Caco-2 (cell line): ENCODE data around the gene RPL15. TPM values are rescaled to one million over a fixed set of nuclear protein-coding genes. Genes with fewer than 3 reads are reported as not detected.

Experiments
- BruUV-seq: library from RNA; stranded (reverse); fragments of 400-500 nt; replicated peaks from 2 replicates; lab custom pipeline; 2021; lab: Mats Ljungman, UMichigan
- CTCF ChIA-PET: fragments of 300-600 bp; sonication (Branson Sonifier 250); formaldehyde crosslinking; loops from one replicate; lab custom pipeline; 2022; ENCODE audit warnings: antibody characterized with exemption; lab: Charles Lee
- POLR2A ChIA-PET: fragments of 300-600 bp; sonication (Branson Sonifier 250); formaldehyde crosslinking; loops from one replicate; lab custom pipeline; 2022; ENCODE audit warnings: antibody characterized with exemption; lab: Charles Lee
- DNase-seq, 2 experiments: peaks; one replicate each; pipeline versions ENCODE4 v3.0.0 to v3.0.0-alpha.2; 2020 to 2022
- H3K27me3 ChIP-seq: replicated peaks from 2 replicates; pipeline ENCODE4 v1.6.0; 2011; ENCODE audit warnings: low read length; ENCODE audit not compliant: control insufficient read depth, insufficient read depth
- H3K36me3 ChIP-seq: 2 replicates; pipeline ENCODE4 v1.5.1; 2011; ENCODE audit warnings: low read length; ENCODE audit not compliant: control insufficient read depth, insufficient read depth
- H3K4me1 ChIP-seq: fragments of 250-450 bp; sonication (Bioruptor Pico); 2 replicates; pipeline ENCODE4 v1.5.1; 2020; ENCODE audit warnings: mild to moderate bottlenecking
- H3K4me3 ChIP-seq: 2 replicates; pipeline ENCODE4 v1.5.1; 2011; ENCODE audit warnings: low read depth, mild to moderate bottlenecking, control low read depth, low read length
- H3K9me3 ChIP-seq: fragments of 250-450 bp; sonication (Bioruptor Pico); 2 replicates; pipeline ENCODE4 v1.5.1; 2020; ENCODE audit warnings: mild to moderate bottlenecking, moderate library complexity
- H3K27ac Mint-ChIP-seq: one replicate; pipeline ENCODE4 v1.8.0; 2022; ENCODE audit warnings: mixed read lengths; ENCODE audit not compliant: unreplicated experiment
- H3K27me3 Mint-ChIP-seq: one replicate; pipeline ENCODE4 v1.8.0; 2022; ENCODE audit warnings: mixed read lengths; ENCODE audit not compliant: insufficient read depth, unreplicated experiment
- H3K36me3 Mint-ChIP-seq: one replicate; pipeline ENCODE4 v1.8.0; 2022; ENCODE audit warnings: mild to moderate bottlenecking, mixed read lengths; ENCODE audit not compliant: insufficient read depth, unreplicated experiment
- H3K4me1 Mint-ChIP-seq: one replicate; pipeline ENCODE4 v1.8.0; 2022; ENCODE audit warnings: low read depth, mixed read lengths; ENCODE audit not compliant: unreplicated experiment
- H3K4me3 Mint-ChIP-seq: one replicate; pipeline ENCODE4 v1.8.0; 2022; ENCODE audit warnings: mild to moderate bottlenecking, moderate library complexity, mixed read lengths; ENCODE audit not compliant: unreplicated experiment
- H3K9me3 Mint-ChIP-seq: one replicate; pipeline ENCODE4 v1.8.0; 2022; ENCODE audit warnings: mixed read lengths; ENCODE audit not compliant: unreplicated experiment
- CTCF ChIP-seq, 2 experiments: fragments of 200-600 bp in 1 of 2; IDR thresholded peaks; 1 replicate in 1 of 2; 2 replicates in 1 of 2; pipeline versions ENCODE4 v1.5.1 to v1.8.0; 2011 to 2022; ENCODE audit warnings: antibody characterized with exemption in 1 of 2, control low read depth in 1 of 2, inconsistent platforms in 1 of 2, low read depth in 1 of 2, low read length in 1 of 2, mild to moderate bottlenecking in 1 of 2, moderate library complexity in 1 of 2; ENCODE audit not compliant: insufficient read depth in 1 of 2, severe bottlenecking in 1 of 2, unreplicated experiment in 1 of 2
- intact Hi-C: fragments of 100-400 bp; cut with micrococcal nuclease; formaldehyde crosslinking; loops from one replicate; pipeline ENCODE4 v1.10.0; 2022; ENCODE audit not compliant: unreplicated experiment
- total RNA-seq: library from RNA; stranded (reverse); gene quantifications from 2 replicates; pipeline ENCODE4 v1.2.3, GENCODE V29; 2022

The RPL15 gene
- total RNA-seq, 1 experiment from 2014 or later: 1,698 TPM

GRCh38 chr3:23928524-23928923, 11.6 kb downstream of the RPL15 start:
- Mint-ChIP-seq H3K27ac (no peak overlapping the region), H3K9me3 (no peaks in the 10 kb centered on the region), H3K36me3 (peaks cover 10% of the 10 kb centered on the region), H3K4me3 (no peak overlapping the region), H3K27me3 (no peaks in the 10 kb centered on the region), H3K4me1 (no peaks in the 10 kb centered on the region)
- TF ChIP-seq CTCF (IDR thresholded peaks at IDR 0.05; ENCODE audit: insufficient read depth in 1 of 2, low read depth in 1 of 2, low read length in 1 of 2, severe bottlenecking in 1 of 2, unreplicated experiment in 1 of 2): no peak
- POLR2A ChIA-PET: interaction anchor here (2.3 kb wide), 1 partner anchor 12 kb away, joined by 13 read pairs; the partner anchor contains the start of genes NKIRAS1 and RPL15
- H3K36me3 ChIP-seq: no peaks in the 10 kb centered on the region
- no peaks in the 10 kb centered on the region for H3K9me3 ChIP-seq
- H3K4me3 ChIP-seq: no peak overlapping the region
- H3K4me1 ChIP-seq: peaks cover 7% of the 10 kb centered on the region
- no TSS peak for BruUV-seq
- no peak for DNase-seq
- CTCF ChIA-PET: no interaction called here
- H3K27me3 ChIP-seq: no peaks in the 10 kb centered on the region
- intact Hi-C loops: no loop called here

DNA sequence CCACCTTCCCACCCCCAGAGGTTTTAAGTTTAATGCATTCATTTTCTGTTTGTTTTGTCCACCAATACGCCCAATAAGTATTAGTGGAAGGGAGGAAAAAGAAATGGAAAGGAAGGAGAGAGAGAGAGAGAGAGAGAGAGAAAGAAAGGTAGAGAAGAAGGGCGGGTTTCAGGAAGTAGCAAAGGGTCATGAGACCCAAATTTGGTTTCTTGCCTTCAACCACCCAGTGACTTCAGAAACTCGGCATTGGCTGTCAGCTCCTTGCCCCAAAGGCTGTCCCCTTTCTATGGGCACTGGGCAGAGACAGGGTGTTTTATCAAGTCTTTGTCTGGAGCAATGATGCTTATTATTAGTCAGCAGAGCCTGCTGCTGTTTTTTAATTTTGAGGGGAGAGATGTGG, 14.7 kb downstream of the RPL15 start:
- Histone ChIP-seq H3K4me1 (peaks cover 7% of the 10 kb centered on the region), H3K9me3 (no peaks in the 10 kb centered on the region), H3K27me3 (no peaks in the 10 kb centered on the region), H3K4me3 (no peak overlapping the region), H3K36me3 (no peaks in the 10 kb centered on the region)
- Mint-ChIP-seq H3K27me3 (no peaks in the 10 kb centered on the region), H3K4me3 (no peak overlapping the region), H3K27ac (no peak overlapping the region), H3K36me3 (peaks cover 6% of the 10 kb centered on the region), H3K9me3 (no peaks in the 10 kb centered on the region), H3K4me1 (no peaks in the 10 kb centered on the region)
- intact Hi-C loops: no loop called here
- no TSS peak for BruUV-seq
- POLR2A ChIA-PET: no interaction called here
- TF ChIP-seq CTCF (IDR thresholded peaks at IDR 0.05; ENCODE audit: insufficient read depth in 1 of 2, low read depth in 1 of 2, low read length in 1 of 2, severe bottlenecking in 1 of 2, unreplicated experiment in 1 of 2): no peak
- no peak for DNase-seq
- CTCF ChIA-PET: no interaction called here

DNA sequence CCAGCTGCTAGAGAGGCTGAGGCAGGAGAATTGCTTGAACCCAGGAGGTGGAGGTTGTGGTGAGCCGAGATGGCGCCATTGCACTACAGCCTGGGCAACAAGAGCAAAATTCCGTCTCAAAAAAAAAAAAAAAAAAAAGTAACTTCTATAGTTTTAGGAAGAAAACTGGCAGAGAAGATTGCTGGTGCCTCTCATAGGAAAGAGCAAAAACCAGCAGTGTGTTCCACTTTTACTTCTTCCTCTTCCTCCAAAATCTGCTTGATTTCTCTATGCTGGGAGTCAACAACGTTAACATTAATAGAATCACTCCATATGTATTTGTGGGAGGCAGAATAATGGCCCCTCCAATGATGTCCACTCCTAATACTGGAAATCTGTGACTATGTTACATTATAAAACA, 15.6 kb downstream of the RPL15 start:
- no peak for TF ChIP-seq CTCF (IDR thresholded peaks at IDR 0.05; ENCODE audit: insufficient read depth in 1 of 2, low read depth in 1 of 2, low read length in 1 of 2, severe bottlenecking in 1 of 2, unreplicated experiment in 1 of 2)
- POLR2A ChIA-PET: no interaction called here
- intact Hi-C loops: no loop called here
- Mint-ChIP-seq H3K9me3 (no peaks in the 10 kb centered on the region), H3K4me1 (no peaks in the 10 kb centered on the region), H3K27ac (no peak overlapping the region), H3K36me3 (peaks cover 6% of the 10 kb centered on the region), H3K4me3 (no peak overlapping the region), H3K27me3 (no peaks in the 10 kb centered on the region)
- BruUV-seq: no TSS peak
- Histone ChIP-seq H3K36me3 (no peaks in the 10 kb centered on the region), H3K4me3 (no peak overlapping the region), H3K4me1 (peaks cover 4% of the 10 kb centered on the region), H3K9me3 (no peaks in the 10 kb centered on the region), H3K27me3 (no peaks in the 10 kb centered on the region)
- no peak for DNase-seq
- CTCF ChIA-PET: no interaction called here
